Neuron (in vitro differentiated cells): Measurements from ENCODE around the gene CHMP4A.

ENCODE experiments used
- H2AFZ ChIP-seq: one replicate; pipeline ENCODE4 v1.6.1; 2013; ENCODE audit warnings: low read depth, mild to moderate bottlenecking, inconsistent platforms, low read length, moderate library complexity
- H3K27me3 ChIP-seq: one replicate; pipeline ENCODE4 v1.6.1; 2013; ENCODE audit warnings: low read length; ENCODE audit not compliant: insufficient read depth
- H3K36me3 ChIP-seq: one replicate; pipeline ENCODE4 v1.6.1; 2013; ENCODE audit warnings: low read length; ENCODE audit not compliant: insufficient read depth
- H3K4me1 ChIP-seq: one replicate; pipeline ENCODE4 v1.6.1; 2013; ENCODE audit warnings: low read length; ENCODE audit not compliant: insufficient read depth
- H3K4me3 ChIP-seq: 2 replicates; pipeline ENCODE4 v1.5.1; 2013; ENCODE audit warnings: mild to moderate bottlenecking, low read length, moderate library complexity
- H3K9me3 ChIP-seq: one replicate; pipeline ENCODE4 v1.6.1; 2013; ENCODE audit warnings: low read length

CHMP4A gene

GRCh38 chr14:24212924-24213865 lies at the start of gene CHMP4A:
Gene CHMP4A (minus strand): TSS chr14:24213488. CDS start chr14:24213439, 49 bp downstream.
- Histone ChIP-seq H3K4me1 (peaks cover 20% of the 10 kb centered on the region), H3K4me3 (peak within 1 kb of the TSS; percentile 78), H2AFZ (peak within 1 kb of the TSS; percentile 21)

GRCh38 chr14:24261969-24262327 lies 48.7 kb upstream of the CHMP4A start:
- H2AFZ ChIP-seq, result no peak overlapping the region
- H3K9me3 ChIP-seq, result no peaks in the 10 kb centered on the region
- no peaks in the 10 kb centered on the region for H3K4me1 ChIP-seq
- no peak overlapping the region for H3K4me3 ChIP-seq
- no peaks in the 10 kb centered on the region for H3K27me3 ChIP-seq
- peaks cover 7% of the 10 kb centered on the region for H3K36me3 ChIP-seq

More at GRCh38 chr14:24212924-24213865, at the start of gene CHMP4A:
- Histone ChIP-seq H3K36me3 (peaks cover 35% of the 10 kb centered on the region), H3K9me3 (no peaks in the 10 kb centered on the region), H3K27me3 (no peaks in the 10 kb centered on the region)

GRCh38 chr14:24261256-24261968 lies 48.1 kb upstream of the CHMP4A start:
- Histone ChIP-seq H3K36me3 (peaks cover 3% of the 10 kb centered on the region), H3K27me3 (no peaks in the 10 kb centered on the region), H2AFZ (no peak overlapping the region), H3K9me3 (no peaks in the 10 kb centered on the region), H3K4me1 (no peaks in the 10 kb centered on the region), H3K4me3 (no peak overlapping the region)

GRCh38 chr14:24260780-24261157 lies 47.5 kb upstream of the CHMP4A start:
- no peaks in the 10 kb centered on the region for H3K27me3 ChIP-seq
- H3K4me3 ChIP-seq, result no peak overlapping the region
- H3K36me3 ChIP-seq, result no peaks in the 10 kb centered on the region
- H2AFZ ChIP-seq, result no peak overlapping the region
- H3K9me3 ChIP-seq, result no peaks in the 10 kb centered on the region
- no peaks in the 10 kb centered on the region for H3K4me1 ChIP-seq

GRCh38 chr14:24260026-24260779 lies 46.9 kb upstream of the CHMP4A start:
- H3K27me3 ChIP-seq, result no peaks in the 10 kb centered on the region
- H3K4me3 ChIP-seq, result no peak overlapping the region
- no peaks in the 10 kb centered on the region for H3K9me3 ChIP-seq
- no peaks in the 10 kb centered on the region for H3K36me3 ChIP-seq
- H3K4me1 ChIP-seq, result no peaks in the 10 kb centered on the region
- no peak overlapping the region for H2AFZ ChIP-seq

- Histone ChIP-seq H3K4me1 (no peaks in the 10 kb centered on the region), H3K4me3 (no peak overlapping the region), H3K27me3 (no peaks in the 10 kb centered on the region), H2AFZ (no peak overlapping the region), H3K36me3 (no peaks in the 10 kb centered on the region), H3K9me3 (no peaks in the 10 kb centered on the region)
Measured at GRCh38 chr14:24259282-24260025, 46.2 kb upstream of the CHMP4A start.

- no peaks in the 10 kb centered on the region for H3K36me3 ChIP-seq
- no peaks in the 10 kb centered on the region for H3K4me1 ChIP-seq
- no peak overlapping the region for H3K4me3 ChIP-seq
- no peaks in the 10 kb centered on the region for H3K9me3 ChIP-seq
- H2AFZ ChIP-seq, result no peak overlapping the region
- H3K27me3 ChIP-seq, result no peaks in the 10 kb centered on the region
Measured at GRCh38 chr14:24258548-24259265, 45.4 kb upstream of the CHMP4A start.

GRCh38 chr14:24258119-24258518 lies 44.8 kb upstream of the CHMP4A start:
- Histone ChIP-seq H3K4me3 (no peak overlapping the region), H2AFZ (no peak overlapping the region), H3K9me3 (no peaks in the 10 kb centered on the region), H3K36me3 (no peaks in the 10 kb centered on the region), H3K27me3 (no peaks in the 10 kb centered on the region), H3K4me1 (no peaks in the 10 kb centered on the region)

GRCh38 chr14:24256960-24257359 lies 43.7 kb upstream of the CHMP4A start:
- H3K36me3 ChIP-seq, result no peaks in the 10 kb centered on the region
- H2AFZ ChIP-seq, result no peak overlapping the region
- no peak overlapping the region for H3K4me3 ChIP-seq
- H3K4me1 ChIP-seq, result no peaks in the 10 kb centered on the region
- H3K27me3 ChIP-seq, result no peaks in the 10 kb centered on the region
- H3K9me3 ChIP-seq, result no peaks in the 10 kb centered on the region

- Histone ChIP-seq H3K27me3 (no peaks in the 10 kb centered on the region), H2AFZ (no peak overlapping the region), H3K36me3 (no peaks in the 10 kb centered on the region), H3K9me3 (no peaks in the 10 kb centered on the region), H3K4me3 (no peak overlapping the region), H3K4me1 (no peaks in the 10 kb centered on the region)
Measured at GRCh38 chr14:24255931-24256711, 42.8 kb upstream of the CHMP4A start.

GRCh38 chr14:24255438-24255837 lies 42.1 kb upstream of the CHMP4A start:
- Histone ChIP-seq H3K9me3 (no peaks in the 10 kb centered on the region), H3K4me3 (no peak overlapping the region), H3K36me3 (no peaks in the 10 kb centered on the region)

More at GRCh38 chr14:24255438-24255837, 42.1 kb upstream of the CHMP4A start:
- H2AFZ ChIP-seq, result no peak overlapping the region
- no peaks in the 10 kb centered on the region for H3K27me3 ChIP-seq
- H3K4me1 ChIP-seq, result no peaks in the 10 kb centered on the region
